ENCODE data around the gene TASP1. TPM values are rescaled to one million over a fixed set of nuclear protein-coding genes. Genes with fewer than 3 reads are reported as not detected.

Gene TASP1
- total RNA-seq, 1 experiment from 2014 or later: 8.9 TPM

GRCh38 chr20:13432126-13432525 lies 206.6 kb downstream of the TASP1 start:
- TF ChIP-seq REST (IDR thresholded peaks at IDR 0.05; ENCODE audit: insufficient read depth in 1 of 2, low read depth in 2 of 2, low read length in 1 of 2): no peak
- TF ChIP-seq CTCF (IDR thresholded peaks at IDR 0.05): no peak
- TF ChIP-seq TCF7L2 (IDR thresholded peaks at IDR 0.05; ENCODE audit: low read depth, low read length): no peak
- no peak for TF ChIP-seq POLR2AphosphoS5 (IDR thresholded peaks at IDR 0.05; ENCODE audit: low read depth, low read length)
- no peak for TF ChIP-seq SIN3A (IDR thresholded peaks at IDR 0.05; ENCODE audit: borderline replicate concordance, insufficient read depth, low read depth, low read length)
- no peaks in the 10 kb centered on the region for H3K9me3 ChIP-seq (ENCODE audit: control insufficient read depth, insufficient read depth, low read depth, low read length)
- no peak for ATAC-seq
- no peaks in the 10 kb centered on the region for H3K4me1 ChIP-seq (ENCODE audit: control insufficient read depth, insufficient read depth, low read length)
- H3K4me3 ChIP-seq (ENCODE audit: low read depth in 2 of 2, low read length in 2 of 2): no peak overlapping the region
- intact Hi-C loops (cut with micrococcal nuclease; ENCODE audit: unreplicated experiment) (no loop called here), in situ Hi-C loops (cut with HindIII; ENCODE audit: low pct_unique_long_range_greater_than_20kb, low sequenced_read_pairs) (no loop called here)
- no TSS peak for BruUV-seq (replicated peaks)
- H3K27ac ChIP-seq (ENCODE audit: low read length): no peak overlapping the region
- H3K36me3 ChIP-seq (ENCODE audit: control insufficient read depth, insufficient read depth, low read length): no peaks in the 10 kb centered on the region
- CTCF ChIA-PET: no interaction called here
- no peak for DNase-seq (ENCODE audit: low read depth, low spot score)
- no peaks in the 10 kb centered on the region for H3K27me3 ChIP-seq (ENCODE audit: control insufficient read depth, insufficient read depth, low read length)
- POLR2A ChIA-PET: no interaction called here

GRCh38 chr20:13430346-13431002 lies 208.3 kb downstream of the TASP1 start:
- ATAC-seq (no peak), DNase-seq (ENCODE audit: low read depth, low spot score) (no peak)
- Histone ChIP-seq H3K27ac (ENCODE audit: low read length) (no peak overlapping the region), H3K27me3 (ENCODE audit: control insufficient read depth, insufficient read depth, low read length) (no peaks in the 10 kb centered on the region), H3K4me1 (ENCODE audit: control insufficient read depth, insufficient read depth, low read length) (no peaks in the 10 kb centered on the region), H3K4me3 (ENCODE audit: low read depth in 2 of 2, low read length in 2 of 2) (no peak overlapping the region), H3K36me3 (ENCODE audit: control insufficient read depth, insufficient read depth, low read length) (no peaks in the 10 kb centered on the region), H3K9me3 (ENCODE audit: control insufficient read depth, insufficient read depth, low read depth, low read length) (no peaks in the 10 kb centered on the region)
- CTCF ChIA-PET: no interaction called here
- in situ Hi-C loops (cut with HindIII; ENCODE audit: low pct_unique_long_range_greater_than_20kb, low sequenced_read_pairs): no loop called here
- POLR2A ChIA-PET: interaction anchor here (0.6 kb wide), 1 partner anchor 41 kb away, joined by 3 read pairs; no protein-coding TSS in a partner anchor
- intact Hi-C loops (cut with micrococcal nuclease; ENCODE audit: unreplicated experiment): no loop called here
- TF ChIP-seq CTCF (IDR thresholded peaks at IDR 0.05) (no peak), SIN3A (IDR thresholded peaks at IDR 0.05; ENCODE audit: borderline replicate concordance, insufficient read depth, low read depth, low read length) (no peak), POLR2AphosphoS5 (IDR thresholded peaks at IDR 0.05; ENCODE audit: low read depth, low read length) (no peak), REST (IDR thresholded peaks at IDR 0.05; ENCODE audit: insufficient read depth in 1 of 2, low read depth in 2 of 2, low read length in 1 of 2) (no peak), TCF7L2 (IDR thresholded peaks at IDR 0.05; ENCODE audit: low read depth, low read length) (no peak)
- BruUV-seq (replicated peaks): no TSS peak

All from Panc1 (cell line).